Upper lobe of left lung (tissue), 4 donors: Measurements from ENCODE around the gene ADGRD1.

Experiments used
- CTCF ChIP-seq, 6 experiments: fragments of 450-650 bp in 4 of 6; fragments of 200-600 bp in 2 of 6; sonication (generic) in 2 of 6; IDR thresholded peaks; one replicate each; pipeline ENCODE4 v1.5.1; 2016 to 2019; ENCODE audit warnings: antibody characterized with exemption in 6 of 6
- EP300 ChIP-seq, 4 donors: sonication (generic); formaldehyde crosslinking; IDR thresholded peaks; one replicate each; pipeline ENCODE4 v1.5.1; 2017; ENCODE audit warnings: antibody characterized with exemption in 4 of 4, control low read depth in 2 of 4

GRCh38 chr12:131134523-131135310, 181.0 kb downstream of the ADGRD1 start:
- TF ChIP-seq CTCF (IDR thresholded peaks at IDR 0.05): no peak
- TF ChIP-seq EP300 (IDR thresholded peaks at IDR 0.05): no peak
